ENCODE data around the gene ABCD1.

- TF ChIP-seq CTCF (conservative IDR thresholded peaks at IDR 0.05) = no peak
- TF ChIP-seq EZH2 (IDR thresholded peaks at IDR 0.05; ENCODE audit: low read depth) = no peak
Observed at GRCh38 chrX:153779891-153780677, 55.4 kb downstream of the ABCD1 start.

All from PC-9 (cell line).